ENCODE measurements around the gene SLFNL1.

Gene SLFNL1

DNA sequence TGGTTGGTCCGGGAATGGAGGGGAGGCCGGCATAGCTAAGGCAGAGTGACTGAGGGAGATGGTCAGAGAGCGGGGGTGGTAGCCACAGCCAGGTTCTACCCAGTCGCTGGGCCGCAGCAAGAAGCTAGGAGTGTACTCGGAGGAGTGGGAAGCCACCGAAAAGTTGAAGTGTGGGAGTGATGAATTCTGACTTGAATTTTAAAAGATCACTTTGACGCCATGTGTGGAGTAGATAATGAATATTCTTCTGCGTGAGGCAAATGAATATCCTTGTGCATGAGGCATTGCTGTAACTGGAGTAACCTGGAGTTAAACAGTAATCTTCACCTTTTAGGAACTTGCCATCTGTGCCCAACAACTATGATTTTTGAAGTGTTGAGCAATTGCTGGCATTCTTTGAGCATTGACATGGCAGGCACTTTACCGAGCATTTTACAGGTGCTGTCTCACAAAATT is 35.2 kb downstream of the SLFNL1 start:
- no peak for DNase-seq (ENCODE audit: low read depth in 3 of 3)

DNA sequence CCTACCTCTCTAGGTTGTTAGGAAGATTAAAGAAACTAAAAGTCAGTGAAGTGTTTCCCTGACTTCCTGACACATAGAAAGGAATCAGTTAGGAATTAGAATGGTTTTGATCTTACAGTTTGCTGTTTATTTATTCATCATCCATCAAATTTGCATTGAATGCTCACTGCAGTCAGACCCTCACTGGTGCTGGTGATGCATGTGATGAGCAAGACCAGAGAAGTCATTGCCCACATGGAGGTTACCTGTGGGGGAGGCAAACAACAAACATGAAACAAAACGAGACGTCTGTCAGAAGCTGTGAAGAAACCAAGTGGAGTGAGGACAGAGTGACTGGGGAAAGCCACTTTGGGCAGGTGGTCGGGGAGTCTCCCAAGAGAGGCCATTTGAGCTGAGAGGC is 35.6 kb downstream of the SLFNL1 start:
- no peak for DNase-seq (ENCODE audit: low read depth in 3 of 3)

DNA sequence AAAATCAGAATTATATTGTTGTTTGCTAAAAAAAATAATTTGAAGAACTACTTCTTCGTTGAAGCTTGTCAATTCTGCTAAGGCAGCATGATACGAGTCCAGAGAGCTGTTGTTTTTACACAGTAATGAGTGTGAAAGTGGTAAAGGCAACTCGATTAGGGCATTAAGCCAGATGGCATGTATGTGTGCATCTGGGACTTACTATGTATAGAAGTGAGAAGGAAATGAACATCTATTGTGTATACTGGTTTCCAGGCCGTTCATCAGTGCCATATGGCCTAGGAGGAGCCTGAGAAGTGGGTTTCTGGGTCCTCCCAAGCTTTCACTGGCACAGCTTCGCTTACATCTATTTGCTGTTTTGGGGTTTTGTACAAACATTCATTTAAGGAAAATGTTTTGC is 36.4 kb downstream of the SLFNL1 start:
- DNase-seq (ENCODE audit: low read depth in 3 of 3) = no peak

DNA sequence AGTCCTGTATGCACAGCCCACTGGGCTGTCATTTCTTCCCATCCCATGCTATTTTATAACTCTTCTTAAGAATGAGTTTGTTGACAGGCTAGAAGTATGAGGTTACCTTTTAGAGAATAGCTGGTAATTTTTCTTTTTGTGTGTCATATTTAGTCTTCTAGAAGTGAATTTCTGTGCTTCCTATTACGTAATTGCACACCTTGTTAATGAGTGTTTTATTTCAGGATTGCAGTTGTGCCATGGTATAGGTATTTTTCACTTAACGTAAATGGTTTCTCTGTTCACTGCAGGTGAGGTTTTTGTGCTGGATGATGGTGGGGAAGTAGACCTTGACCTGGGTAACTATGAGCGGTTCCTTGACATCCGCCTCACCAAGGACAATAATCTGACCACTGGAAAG is 37.0 kb downstream of the SLFNL1 start:
- DNase-seq (ENCODE audit: low read depth in 3 of 3) = no peak

DNA sequence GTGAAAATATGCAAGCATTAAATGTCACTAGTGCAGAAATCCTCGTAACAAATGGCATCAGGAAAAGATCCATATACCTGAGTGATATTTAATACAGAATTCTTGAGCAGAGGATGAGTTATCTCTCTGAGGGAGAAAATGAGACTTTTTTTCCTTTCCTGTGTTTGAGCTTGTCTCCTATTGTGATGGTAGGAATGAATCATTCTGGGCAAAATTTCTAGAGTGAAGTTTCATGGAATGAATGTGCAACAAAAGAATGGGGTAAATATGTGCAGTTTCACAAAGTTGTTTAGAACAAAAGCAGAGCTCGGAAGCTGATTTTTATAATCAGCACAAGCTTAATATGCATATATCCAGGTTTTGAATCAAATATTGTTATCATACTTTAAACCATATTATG is 37.5 kb downstream of the SLFNL1 start:
- DNase-seq (ENCODE audit: low read depth in 3 of 3) = no peak

DNA sequence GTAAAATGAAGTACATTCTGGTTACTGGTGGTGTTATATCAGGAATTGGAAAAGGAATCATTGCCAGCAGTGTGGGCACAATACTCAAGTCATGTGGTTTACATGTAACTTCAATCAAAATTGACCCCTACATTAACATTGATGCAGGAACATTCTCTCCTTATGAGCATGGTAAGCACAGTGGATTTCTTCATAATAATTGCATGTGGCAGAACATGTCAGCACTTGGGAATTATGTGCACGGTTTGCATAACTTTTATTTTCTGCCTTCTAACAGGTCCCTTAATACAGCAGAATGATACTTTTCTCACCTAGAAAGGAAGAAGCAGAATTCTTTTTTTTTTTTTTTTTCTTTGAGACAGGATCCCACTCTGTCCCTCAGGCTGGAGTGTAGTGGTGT is 38.2 kb downstream of the SLFNL1 start:
- DNase-seq (ENCODE audit: low read depth in 3 of 3) = no peak

DNA sequence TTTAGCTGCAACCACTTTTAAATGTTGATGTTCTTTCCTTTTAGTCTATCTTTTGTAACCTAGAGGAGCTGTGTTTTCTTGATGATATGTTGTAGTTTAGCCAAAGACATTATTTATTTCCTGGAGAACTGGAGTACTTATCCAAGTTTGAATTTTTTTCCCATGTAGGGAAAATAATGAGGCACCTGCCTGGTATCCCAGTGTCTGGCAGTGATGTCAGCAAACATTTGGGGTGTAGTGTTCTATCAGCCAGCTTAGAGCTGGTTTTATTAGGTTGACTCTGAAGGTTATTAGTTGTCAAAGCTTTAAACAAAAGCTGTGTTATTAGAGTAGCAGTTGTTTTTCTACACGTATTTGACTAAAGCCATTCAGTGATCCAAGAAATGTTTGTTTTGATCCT is 38.8 kb downstream of the SLFNL1 start:
- no peak for DNase-seq (ENCODE audit: low read depth in 3 of 3)

DNA sequence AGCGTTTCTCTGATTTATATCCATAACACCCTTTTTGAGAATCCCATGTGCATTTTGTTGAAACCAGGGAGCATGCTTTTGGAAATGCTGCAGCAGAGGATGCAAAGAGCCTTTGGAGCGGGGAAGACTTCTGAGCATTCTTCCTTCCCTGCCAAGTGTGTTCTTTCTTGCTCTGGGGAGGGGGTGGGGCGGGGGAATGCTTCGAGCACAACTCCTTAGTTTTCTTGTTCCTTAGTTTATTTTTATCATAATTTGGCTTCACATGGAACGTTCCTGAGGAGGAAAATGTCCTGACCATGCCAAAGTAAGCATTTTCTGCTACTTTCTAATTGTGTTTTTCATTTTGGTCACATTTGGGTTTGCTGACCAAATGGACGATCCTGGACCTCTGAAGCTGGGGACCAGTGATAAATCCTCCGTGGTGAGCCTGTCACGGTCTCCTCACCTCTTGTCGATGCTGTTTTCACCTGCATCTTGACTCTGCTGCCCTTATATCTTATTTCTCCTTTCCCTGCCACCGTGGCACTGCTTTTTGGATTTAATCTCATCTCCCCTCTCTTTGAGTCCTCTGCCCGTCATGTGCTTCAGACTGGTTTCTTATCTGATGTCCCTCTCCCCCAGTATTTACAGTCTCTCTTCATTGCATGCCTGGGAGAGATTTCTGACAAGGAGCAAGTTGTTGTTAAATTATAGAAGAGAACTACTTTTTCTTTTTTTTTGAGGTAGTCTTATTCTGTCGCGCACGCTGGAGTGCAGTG is 39.7 kb downstream of the SLFNL1 start:
- no peak for DNase-seq (ENCODE audit: low read depth in 3 of 3)

DNA sequence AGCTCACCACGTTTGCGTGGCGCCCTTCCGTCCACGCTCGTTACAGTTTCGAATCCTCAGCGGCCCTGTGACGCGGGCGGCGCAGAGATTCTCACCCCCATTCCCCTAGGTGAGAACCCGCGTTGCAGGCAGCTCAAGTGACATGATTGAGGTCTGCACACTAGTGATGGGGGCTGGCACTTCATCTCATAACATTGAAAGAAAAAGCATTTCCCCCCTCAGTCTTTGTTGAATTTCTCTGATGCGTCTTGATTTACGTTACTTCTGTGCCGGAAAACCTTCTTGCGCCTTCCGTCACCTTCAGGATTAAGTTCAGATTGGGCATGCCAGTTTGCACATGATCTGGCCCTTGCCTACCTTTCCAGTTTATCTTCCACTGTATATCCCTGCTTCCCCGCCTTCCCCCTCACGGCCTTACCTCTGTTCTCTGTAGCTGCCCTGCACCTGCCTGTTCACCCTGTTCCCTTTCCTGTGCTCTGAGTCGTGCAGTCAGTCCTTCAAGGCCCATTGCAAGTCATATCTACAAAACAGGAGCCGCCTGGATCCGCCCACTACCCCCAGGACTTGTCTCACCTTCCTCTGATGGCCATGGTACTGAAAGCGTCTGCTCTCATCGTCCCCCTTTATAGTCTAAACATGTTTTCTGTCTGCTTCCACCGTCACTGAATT is 40.9 kb downstream of the SLFNL1 start:
- DNase-seq (ENCODE audit: low read depth in 3 of 3) = peak; percentile 11 to 54 (median 35)

DNA sequence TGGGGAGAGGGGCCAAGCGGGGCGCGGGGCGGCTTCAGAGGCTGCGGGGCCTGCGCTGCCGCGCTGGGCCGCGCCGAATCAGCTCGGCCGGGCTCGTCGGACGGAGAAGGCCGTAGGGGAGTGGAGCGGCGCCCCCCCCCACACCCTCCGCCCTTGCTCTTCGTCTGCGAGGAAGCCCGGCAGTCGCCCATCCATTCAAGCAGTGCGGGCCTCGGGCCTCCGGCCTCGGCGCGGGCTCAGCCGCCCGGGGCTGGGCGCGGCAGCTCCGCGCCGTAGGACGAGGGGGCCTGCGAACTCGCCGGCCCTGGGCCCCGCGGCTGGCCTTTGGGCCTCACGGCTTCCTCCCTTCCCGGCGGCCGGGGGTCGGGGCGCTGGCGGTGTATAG is 41.5 kb downstream of the SLFNL1 start:
- no peak for DNase-seq (ENCODE audit: low read depth in 3 of 3)

DNA sequence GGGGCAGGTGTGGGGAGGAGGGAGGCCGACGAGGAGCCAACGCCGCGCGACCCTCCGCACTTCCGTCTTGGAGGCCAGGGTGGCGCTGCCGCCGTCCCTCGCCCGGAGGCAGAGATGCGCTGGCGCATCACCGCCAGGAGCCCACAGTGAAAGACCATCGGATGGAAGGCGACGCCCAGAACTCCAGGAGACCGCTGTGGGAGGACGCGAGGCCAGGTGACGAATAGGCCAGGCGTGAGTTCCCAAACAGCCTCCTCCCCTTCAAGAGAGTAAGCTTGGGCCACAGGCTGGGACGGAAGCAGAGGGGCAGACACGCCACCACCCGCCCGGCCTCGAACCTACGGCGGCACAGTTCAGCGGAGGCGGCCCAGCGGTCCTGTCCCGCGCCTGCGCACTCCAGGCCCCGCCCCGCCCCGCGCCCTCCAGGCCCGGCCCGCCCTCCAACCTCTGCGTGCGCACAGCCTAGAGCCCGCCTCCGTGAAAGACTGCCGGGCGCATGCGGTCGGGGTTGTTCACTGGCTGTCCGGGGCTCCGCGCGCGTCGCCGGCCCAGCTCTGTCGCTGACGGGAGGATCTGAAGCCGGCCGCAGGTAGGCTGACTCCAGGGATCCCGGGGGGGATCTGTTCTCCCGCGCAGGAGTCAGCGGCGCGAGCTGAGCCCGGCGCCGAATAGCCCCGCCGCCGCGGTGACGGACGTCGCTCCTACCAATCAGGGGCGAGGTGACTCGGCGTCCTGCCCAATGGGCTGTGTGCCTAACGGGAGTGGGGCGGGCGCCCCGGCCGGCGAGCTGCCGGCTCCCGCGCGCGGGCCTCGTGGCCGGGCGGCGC is 42.1 kb downstream of the SLFNL1 start, which contains the start of gene CTPS1:
Gene CTPS1, plus strand, starts transcription at position 456 of the 827 bp plus-strand sequence. CDS start 3,595 bp downstream, outside the sequence.
- DNase-seq (ENCODE audit: low read depth in 3 of 3) = peak; percentile 85 to 94 (median 92)

DNA sequence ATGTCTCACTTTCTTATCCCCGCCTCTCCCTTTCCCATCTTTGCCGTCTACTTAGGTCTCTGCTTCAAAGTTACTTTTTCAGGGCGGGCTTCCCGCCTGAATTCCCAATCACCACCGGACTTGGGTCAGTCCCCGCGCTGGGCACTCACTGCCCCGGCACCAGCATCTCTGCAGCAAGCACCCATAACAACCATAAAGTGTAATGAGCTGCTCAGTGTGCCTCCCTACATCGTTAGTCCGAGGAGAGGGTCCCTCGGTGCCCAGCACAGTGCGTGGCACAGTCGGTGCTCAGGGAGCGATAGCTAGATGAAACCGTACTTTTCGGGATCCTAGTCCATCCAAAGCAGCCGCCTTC is 42.7 kb downstream of the SLFNL1 start:
- no peak for DNase-seq (ENCODE audit: low read depth in 3 of 3)

DNA sequence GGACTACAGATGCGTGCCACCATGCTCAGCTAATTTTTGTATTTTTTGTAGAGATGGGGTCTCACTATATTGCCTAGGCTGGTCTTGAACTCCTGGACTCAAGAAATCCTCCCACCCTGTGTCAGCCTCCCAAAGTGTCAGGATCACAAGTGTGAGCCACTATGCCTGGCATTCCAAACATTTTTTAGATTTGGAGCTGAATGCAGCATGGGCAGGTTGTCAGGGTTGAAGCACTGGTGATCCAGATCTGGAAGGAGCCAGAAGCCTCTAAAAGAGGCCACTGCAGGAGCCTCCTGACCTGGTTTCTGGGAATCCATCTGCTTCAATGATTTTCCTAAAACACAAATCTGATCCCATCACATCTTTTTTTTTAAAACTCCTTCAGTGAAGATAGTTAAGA is 43.8 kb downstream of the SLFNL1 start:
- DNase-seq (ENCODE audit: low read depth in 3 of 3) = no peak

DNA sequence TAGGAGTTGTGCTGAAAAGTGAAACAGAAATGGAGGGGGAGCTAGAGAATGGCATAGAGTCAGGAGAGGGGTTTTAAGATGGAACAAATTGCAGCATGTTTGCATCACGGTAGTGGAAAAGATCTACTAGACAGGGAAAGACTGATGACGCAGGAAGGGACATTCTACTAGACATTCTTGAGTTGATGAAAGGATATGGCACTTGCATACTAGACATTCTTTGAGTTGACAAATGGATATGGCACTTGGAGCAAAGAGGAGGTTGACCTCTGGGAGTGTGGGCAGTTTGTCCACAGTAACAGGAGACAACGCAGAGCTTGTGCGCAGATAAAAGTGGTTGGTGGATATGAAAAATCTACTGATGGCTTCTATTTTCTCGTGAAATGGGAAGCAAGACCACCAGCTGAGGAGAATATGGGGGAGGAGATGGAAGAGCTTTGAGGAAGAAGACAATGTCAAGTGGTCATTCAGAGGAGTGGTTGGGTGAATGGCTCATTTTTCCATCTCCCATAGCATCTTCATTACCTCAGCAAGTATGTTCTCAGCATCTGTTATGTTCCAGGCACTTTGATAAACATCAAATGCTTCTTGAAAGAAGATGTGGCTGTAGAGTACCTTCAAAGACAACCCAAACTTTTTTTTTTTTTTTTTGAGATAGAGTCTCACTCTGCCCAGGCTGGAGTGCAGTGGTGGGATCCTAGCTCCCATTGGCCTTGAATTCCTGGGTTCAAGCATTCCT is 44.4 kb downstream of the SLFNL1 start:
- no peak for DNase-seq (ENCODE audit: low read depth in 3 of 3)

DNA sequence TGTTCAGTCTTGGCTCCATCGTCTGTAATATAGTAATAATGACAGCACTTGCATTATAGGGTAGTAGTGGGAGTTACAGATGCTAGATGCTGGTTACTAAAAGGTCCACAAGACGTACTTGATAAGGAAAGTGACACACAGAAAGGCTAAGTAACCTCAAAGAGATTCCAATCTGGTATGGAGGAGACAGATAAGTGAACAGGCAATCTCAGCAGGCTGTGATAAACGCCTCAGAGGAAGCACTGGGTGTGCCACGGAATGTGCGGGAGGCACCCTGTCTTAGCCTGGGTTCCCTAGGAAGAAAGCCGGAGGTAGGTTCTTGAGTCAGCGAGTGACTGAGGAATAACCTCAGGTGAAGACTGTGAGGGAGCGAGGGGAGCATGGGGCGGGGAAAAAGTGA is 46.6 kb downstream of the SLFNL1 start:
- DNase-seq (ENCODE audit: low read depth in 3 of 3) = no peak

DNA sequence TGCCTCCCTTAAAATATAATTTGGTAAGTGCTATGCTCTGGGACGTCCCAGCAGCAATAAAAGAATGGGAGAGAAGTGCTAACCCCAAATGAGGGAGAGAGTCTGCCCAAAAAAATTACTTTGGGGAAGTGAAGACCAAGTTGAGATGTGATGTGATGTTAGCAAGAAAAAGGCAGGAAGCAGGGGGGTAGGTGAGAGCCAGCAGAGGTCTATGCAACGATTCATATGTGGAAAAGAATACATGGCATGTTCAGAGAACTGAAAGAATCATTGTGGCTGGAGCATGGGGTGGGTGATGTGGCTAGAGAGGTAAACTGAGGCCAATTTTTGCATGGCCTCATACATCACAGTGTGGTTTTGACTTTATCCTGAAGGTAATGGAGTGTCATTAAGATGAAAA is 47.6 kb downstream of the SLFNL1 start:
- no peak for DNase-seq (ENCODE audit: low read depth in 3 of 3)

DNA sequence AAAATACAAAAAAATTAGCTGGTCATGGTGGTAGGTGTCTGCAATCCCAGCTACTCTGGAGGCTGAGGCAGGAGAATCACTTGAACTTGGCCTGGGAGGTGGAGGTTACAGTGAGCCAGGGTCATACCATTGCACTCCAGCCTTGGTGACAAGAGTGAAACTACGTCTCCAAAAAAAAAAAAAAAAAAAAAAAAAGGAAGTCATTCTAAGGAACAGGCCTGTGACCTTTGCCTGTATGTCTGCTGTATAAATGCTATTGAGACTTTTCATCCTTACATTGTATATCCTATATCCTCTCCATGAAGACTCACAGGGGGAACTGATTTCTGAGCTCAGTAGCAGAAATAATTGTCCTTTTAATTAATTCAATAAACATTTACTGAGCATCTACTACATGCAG is 49.6 kb downstream of the SLFNL1 start:
- no peak for DNase-seq (ENCODE audit: low read depth in 3 of 3)

DNA sequence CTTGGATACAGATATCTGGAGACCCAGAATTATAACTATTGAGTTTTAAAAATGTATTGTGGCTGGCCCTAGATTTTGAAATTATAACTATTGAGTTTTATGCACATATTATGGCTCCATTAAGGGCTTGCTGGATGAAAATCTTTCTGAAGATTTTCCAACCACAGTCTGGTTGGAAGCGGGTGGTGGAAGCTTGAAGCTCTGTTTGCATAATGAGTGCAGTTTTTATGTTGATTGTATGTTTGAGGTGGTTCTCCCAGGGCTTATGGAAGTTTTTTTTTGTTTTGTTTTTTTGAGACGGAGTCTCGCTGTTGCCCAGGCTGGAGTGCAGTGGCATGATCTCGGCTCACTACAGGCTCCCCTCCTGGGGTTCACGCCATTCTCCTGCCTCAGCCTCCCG is 52.1 kb downstream of the SLFNL1 start:
- no peak for DNase-seq (ENCODE audit: low read depth in 3 of 3)

DNA sequence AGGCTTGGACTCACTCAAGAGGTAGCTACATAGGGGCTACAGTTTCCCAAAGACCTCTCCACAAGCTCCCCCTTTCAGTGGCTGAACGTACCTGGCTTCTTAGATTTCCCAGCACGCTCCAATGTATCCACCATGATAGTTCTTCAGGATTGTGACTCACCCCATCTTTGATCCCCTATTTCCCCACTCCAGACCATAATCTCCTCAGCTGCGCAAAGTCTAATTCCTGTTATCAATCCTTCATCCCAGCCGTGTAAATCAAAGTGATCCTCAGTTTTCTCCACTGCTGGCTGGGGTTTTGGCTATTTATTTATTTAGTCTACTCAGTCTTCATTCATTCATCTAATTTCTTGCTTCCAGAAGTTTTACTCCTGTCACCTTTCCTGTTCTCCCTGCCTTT is 55.1 kb downstream of the SLFNL1 start:
- DNase-seq (ENCODE audit: low read depth in 3 of 3) = no peak

Data from stimulated activated CD4-positive, alpha-beta T cell treated with anti-CD3 and anti-CD28 coated beads, TNF-alpha, amount 100 ng/mL, for 24 hours (primary cell).